GM18909 (cell line): Measurements from ENCODE around the gene GSTM1.
"Not testable (repeated sequence)": the region's sequence is repeated elsewhere in the genome, so short reads cannot be mapped to it uniquely, and the experiment has no call there.

ENCODE experiments used
- ATAC-seq: cut with Tn5 transposase; IDR thresholded peaks from one replicate; pipeline ENCODE4 v1.9.1; 2021; ENCODE audit warnings: mild to moderate bottlenecking; ENCODE audit not compliant: unreplicated experiment, poor library complexity

GSTM1 gene

GRCh38 chr1:109659997-109660690, 27.5 kb upstream of the GSTM1 start:
- no peak for ATAC-seq

- not testable (repeated sequence) for ATAC-seq
Observed at GRCh38 chr1:109660691-109661026, 27.0 kb upstream of the GSTM1 start.

GRCh38 chr1:109661391-109661790, 26.2 kb upstream of the GSTM1 start:
- ATAC-seq, result no peak

- no peak for ATAC-seq
Observed at GRCh38 chr1:109664671-109665070, 22.9 kb upstream of the GSTM1 start.

- peak; percentile 95 for ATAC-seq
Observed at GRCh38 chr1:109667452-109668122, 20.0 kb upstream of the GSTM1 start, which contains the start of gene GSTM2. Gene GSTM2, plus strand, starts transcription at chr1:109668057. Its CDS starts 59 bp downstream, at chr1:109668116.

GRCh38 chr1:109668123-109668775, 19.4 kb upstream of the GSTM1 start:
- no peak for ATAC-seq

- no peak for ATAC-seq
Observed at GRCh38 chr1:109669246-109669948, 18.2 kb upstream of the GSTM1 start.

- not testable (repeated sequence) for ATAC-seq
Observed at GRCh38 chr1:109669949-109670302, 17.7 kb upstream of the GSTM1 start.

GRCh38 chr1:109671067-109671466, 16.6 kb upstream of the GSTM1 start:
- no peak for ATAC-seq

GRCh38 chr1:109673861-109674260, 13.8 kb upstream of the GSTM1 start:
- not testable (repeated sequence) for ATAC-seq

- not testable (repeated sequence) for ATAC-seq
Observed at GRCh38 chr1:109676683-109677381, 10.8 kb upstream of the GSTM1 start.

GRCh38 chr1:109677459-109677858, 10.2 kb upstream of the GSTM1 start:
- ATAC-seq, result no peak

GRCh38 chr1:109678637-109679036, 9.0 kb upstream of the GSTM1 start:
- not testable (repeated sequence) for ATAC-seq

- not testable (repeated sequence) for ATAC-seq
Observed at GRCh38 chr1:109684777-109685176, 2.8 kb upstream of the GSTM1 start.

GRCh38 chr1:109685399-109685798, 2.2 kb upstream of the GSTM1 start:
- ATAC-seq, result not testable (repeated sequence)

GRCh38 chr1:109685890-109686289, 1.7 kb upstream of the GSTM1 start:
- not testable (repeated sequence) for ATAC-seq

- ATAC-seq, result not testable (repeated sequence)
Observed at GRCh38 chr1:109687109-109687508, 508 bp upstream of the GSTM1 start.

- ATAC-seq, result no peak
Observed at GRCh38 chr1:109689844-109690405, 2.3 kb downstream of the GSTM1 start.

- no peak for ATAC-seq
Observed at GRCh38 chr1:109691759-109692158, 4.1 kb downstream of the GSTM1 start.

GRCh38 chr1:109694400-109694799, 6.8 kb downstream of the GSTM1 start:
- not testable (repeated sequence) for ATAC-seq
